Retinal pigment epithelial cell (primary cell): ENCODE results near the gene GTF2A1L.

Source experiments
- DNase-seq: peaks from one replicate; pipeline ENCODE4 v3.0.0-alpha.2; 2010; ENCODE audit warnings: low read depth
- H3K4me3 ChIP-seq: 2 replicates; pipeline ENCODE4 v1.5.1; 2011; ENCODE audit warnings: mild to moderate bottlenecking, low read length, control low read depth, moderate library complexity
- CTCF ChIP-seq: conservative IDR thresholded peaks from 2 replicates; pipeline ENCODE4 v1.5.1; 2011; ENCODE audit warnings: low read depth, low read length, control low read depth, inconsistent platforms

The GTF2A1L gene

GRCh38 chr2:48583961-48584360, 33.7 kb upstream of the GTF2A1L start:
- no peak overlapping the region for H3K4me3 ChIP-seq

GRCh38 chr2:48584551-48584950, 33.1 kb upstream of the GTF2A1L start:
- H3K4me3 ChIP-seq, result no peak overlapping the region
- no peak for TF ChIP-seq CTCF
- DNase-seq, result no peak

More at GRCh38 chr2:48583961-48584360, 33.7 kb upstream of the GTF2A1L start:
- no peak for DNase-seq
- no peak for TF ChIP-seq CTCF

GRCh38 chr2:48586433-48586832, 31.2 kb upstream of the GTF2A1L start:
- DNase-seq, result no peak
- H3K4me3 ChIP-seq, result no peak overlapping the region
- TF ChIP-seq CTCF, result no peak

GRCh38 chr2:48587560-48587959, 30.1 kb upstream of the GTF2A1L start:
- no peak for TF ChIP-seq CTCF
- DNase-seq, result no peak
- H3K4me3 ChIP-seq, result no peak overlapping the region

GRCh38 chr2:48587961-48588360, 29.7 kb upstream of the GTF2A1L start:
- no peak for DNase-seq
- TF ChIP-seq CTCF, result no peak
- H3K4me3 ChIP-seq, result no peak overlapping the region

- no peak for DNase-seq
- no peak for TF ChIP-seq CTCF
- no peak overlapping the region for H3K4me3 ChIP-seq
These were observed 28.9 kb upstream of the GTF2A1L start for GRCh38 chr2:48588745-48589144.

GRCh38 chr2:48589170-48589767, 28.4 kb upstream of the GTF2A1L start:
- no peak for DNase-seq
- TF ChIP-seq CTCF, result peak; percentile 81
- H3K4me3 ChIP-seq, result no peak overlapping the region
